Dermis blood vessel endothelial cell (primary cell): ENCODE data around the gene PCDHAC1. TPM values are rescaled to one million over a fixed set of nuclear protein-coding genes. Genes with fewer than 3 reads are reported as not detected.
"Not testable (repeated sequence)": the region's sequence is repeated elsewhere in the genome, so short reads cannot be mapped to it uniquely, and the experiment has no call there.

Experiments
- DNase-seq: peaks from one replicate; pipeline ENCODE4 v3.0.0; 2010
- total RNA-seq: library from RNA; depleted of rRNA; stranded (reverse); fragments of >200 nt; gene quantifications from 2 replicates; pipeline ENCODE4 v1.2.3, GENCODE V29; 2014

PCDHAC1 gene
- under 0.01 and 0.17 TPM in 2 replicates for total RNA-seq

DNA sequence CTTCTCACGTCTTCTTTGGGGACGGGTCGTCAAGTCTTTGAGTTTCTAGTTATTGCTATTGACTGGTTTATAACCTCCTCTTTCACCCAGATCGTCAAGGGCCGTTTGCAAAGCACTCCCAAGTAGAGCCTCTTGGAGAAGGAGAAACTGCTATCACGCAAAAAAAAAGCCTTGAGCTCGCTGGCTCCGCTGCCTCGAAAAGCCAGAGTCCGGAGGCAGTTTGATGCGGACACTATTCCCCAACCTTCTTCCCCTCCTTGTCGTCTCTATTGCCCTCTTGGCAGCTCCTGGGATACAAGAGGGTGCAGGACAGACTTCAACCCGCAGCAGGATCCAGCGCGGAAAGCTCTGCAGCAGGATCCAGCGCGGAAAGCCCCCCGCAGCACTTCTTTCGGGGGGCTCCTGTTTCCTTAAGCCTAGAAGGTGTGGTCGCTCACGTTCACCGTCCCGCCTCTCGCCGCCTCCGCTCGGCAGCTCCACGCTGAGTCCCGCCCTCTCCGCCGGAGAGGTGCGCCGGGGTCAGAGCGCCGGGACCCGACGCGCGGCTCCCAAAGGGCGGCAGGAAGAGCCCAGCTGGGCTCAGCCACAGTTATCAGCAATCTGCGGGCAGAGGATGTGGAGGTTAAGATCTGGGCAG, at the start of gene PCDHAC1:
PCDHAC1 (plus strand) TSS at position 494 of the 637 bp plus-strand sequence. CDS start 594 bp downstream, outside the sequence.
- DNase-seq, result peak; percentile 0

DNA sequence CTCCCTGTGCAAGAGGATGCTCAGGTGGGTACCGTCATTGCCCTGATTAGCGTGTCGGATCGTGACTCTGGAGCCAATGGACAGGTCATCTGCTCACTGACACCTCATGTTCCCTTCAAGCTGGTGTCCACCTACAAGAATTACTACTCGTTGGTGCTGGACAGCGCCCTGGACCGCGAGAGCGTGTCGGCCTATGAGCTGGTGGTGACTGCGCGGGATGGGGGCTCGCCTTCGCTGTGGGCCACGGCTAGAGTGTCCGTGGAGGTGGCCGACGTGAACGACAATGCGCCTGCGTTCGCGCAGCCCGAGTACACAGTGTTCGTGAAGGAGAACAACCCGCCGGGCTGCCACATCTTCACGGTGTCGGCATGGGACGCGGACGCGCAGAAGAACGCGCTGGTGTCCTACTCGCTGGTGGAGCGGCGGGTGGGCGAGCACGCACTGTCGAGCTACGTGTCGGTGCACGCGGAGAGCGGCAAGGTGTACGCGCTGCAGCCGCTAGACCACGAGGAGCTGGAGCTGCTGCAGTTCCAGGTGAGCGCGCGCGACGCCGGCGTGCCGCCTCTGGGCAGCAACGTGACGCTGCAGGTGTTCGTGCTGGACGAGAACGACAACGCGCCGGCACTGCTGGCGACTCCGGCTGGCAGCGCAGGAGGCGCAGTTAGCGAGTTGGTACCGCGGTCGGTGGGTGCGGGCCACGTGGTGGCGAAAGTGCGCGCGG, 49.4 kb upstream of the PCDHAC1 start:
- not testable (repeated sequence) for DNase-seq

GRCh38 chr5:140877262-140877581, 48.9 kb upstream of the PCDHAC1 start:
- DNase-seq, result no peak

GRCh38 chr5:140881889-140882590, 44.1 kb upstream of the PCDHAC1 start, which contains the start of gene PCDHA13:
TSS of gene PCDHA13 (plus strand) at chr5:140882124. CDS start at chr5:140882269, 145 bp downstream.
- DNase-seq, result peak; percentile 5

DNA sequence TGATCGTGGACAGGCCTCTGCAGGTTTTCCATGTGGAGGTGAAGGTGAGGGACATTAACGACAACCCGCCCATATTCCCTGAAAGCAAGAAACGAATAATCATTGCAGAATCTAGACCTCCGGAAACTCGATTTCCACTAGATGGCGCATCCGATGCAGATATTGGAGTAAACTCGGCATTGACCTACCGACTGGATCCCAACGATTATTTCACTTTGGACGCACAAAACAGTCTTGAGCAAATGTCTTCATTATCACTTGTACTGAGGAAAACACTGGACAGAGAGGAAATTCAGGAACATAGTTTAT, 43.6 kb upstream of the PCDHAC1 start:
- no peak for DNase-seq

- DNase-seq, result no peak
Measured at GRCh38 chr5:140883373-140883772, 42.7 kb upstream of the PCDHAC1 start.

DNA sequence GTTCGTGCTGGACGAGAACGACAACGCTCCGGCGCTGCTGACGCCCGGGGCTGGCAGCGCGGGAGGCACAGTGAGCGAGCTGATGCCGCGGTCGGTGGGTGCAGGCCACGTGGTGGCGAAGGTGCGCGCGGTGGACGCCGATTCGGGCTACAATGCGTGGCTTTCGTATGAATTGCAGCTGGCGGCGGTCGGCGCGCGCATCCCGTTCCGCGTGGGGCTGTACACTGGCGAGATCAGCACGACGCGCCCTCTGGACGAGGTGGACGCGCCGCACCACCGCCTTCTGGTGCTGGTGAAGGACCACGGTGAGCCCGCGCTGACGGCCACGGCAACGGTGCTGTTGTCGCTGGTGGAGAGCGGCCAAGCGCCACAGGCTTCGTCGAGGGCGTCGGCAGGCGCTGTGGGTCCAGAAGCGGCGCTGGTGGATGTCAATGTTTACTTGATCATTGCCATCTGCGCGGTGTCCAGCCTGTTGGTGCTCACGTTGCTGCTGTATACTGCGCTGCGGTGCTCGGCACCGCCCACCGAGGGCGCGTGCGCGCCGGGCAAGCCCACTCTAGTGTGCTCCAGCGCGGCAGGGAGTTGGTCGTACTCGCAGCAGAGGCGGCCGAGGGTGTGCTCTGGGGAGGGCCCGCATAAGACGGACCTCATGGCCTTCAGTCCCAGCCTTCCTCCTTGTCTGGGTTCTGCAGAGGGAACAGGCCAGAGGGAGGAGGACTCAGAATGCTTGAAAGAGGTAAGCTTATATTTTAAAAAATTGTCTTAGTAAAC, 42.0 kb upstream of the PCDHAC1 start:
- DNase-seq, result no peak

DNA sequence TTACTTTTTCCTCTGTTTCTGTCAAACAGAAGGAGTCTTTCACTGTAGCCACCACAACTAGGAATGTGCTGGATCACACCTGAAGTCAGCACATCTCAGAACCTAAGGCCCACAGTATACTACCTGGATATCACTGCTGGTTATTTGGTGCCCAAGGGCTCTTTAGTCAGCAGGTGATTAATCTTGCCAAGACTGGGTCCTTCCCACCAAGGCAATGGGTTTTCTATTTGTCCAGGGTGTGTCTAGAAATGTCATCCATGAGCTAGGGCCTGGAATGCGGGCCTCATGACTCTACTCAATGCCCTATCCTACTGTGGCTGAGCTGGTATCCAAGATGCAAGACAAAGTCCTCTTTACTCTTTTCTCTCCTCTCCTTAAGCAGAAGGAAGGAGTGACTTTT, 9.8 kb upstream of the PCDHAC1 start:
- no peak for DNase-seq

DNA sequence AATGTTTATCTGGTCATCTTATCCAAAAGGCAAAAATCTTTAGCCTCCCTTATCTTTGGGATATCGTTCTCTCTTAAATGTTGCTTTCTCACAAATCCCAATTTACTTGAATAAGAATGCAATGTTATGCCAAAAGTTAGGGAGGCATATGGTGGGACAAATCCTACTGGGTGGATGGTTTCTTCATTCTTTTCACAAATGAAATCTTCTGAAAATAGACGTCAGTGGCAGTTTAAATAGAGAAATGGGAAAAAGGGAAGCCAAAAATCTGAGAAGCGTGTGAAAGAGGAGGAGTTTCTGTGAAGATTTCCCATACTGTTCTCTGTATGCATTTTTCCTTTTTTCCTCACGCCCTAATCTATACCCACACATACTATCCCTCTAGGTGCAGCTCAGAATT, 2.5 kb upstream of the PCDHAC1 start:
- DNase-seq, result no peak

DNA sequence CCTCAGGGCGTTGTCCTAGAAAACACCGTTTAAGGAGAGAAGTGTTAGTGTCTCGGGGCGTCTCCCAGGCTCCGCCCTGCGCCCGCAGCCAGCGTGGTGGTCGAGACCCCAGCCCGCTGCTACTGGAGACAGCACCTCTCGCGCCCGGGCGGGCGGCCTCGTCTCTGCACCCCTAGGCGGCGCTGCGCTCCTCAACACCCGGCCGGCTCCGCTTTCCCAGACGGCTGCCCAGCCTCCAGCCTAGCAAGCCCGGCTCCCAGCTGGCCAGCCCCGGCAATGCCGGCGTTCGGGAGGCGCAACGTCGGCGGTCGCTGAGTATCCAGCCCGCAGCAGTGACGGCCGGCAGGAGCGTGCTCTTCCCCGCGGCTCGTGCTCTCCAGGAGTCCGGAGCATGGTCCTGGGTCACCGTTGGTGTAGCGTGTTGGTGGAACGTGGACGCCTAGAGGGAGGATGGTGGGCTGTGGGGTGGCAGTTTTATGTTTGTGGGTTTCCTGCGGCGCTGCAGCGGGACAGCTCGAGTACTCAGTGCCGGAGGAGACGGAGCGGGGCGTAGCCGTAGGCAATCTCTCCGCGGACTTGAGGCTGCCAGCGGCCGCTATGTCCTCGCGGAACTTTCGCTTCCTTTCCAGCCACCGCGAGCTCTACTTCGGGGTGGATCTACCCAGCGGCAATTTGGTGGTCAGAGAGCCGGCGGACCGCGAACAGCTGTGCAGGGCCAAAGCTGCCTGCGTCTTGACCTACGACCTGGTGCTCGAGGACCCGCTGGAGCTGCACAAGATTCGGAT, 536 bp downstream of the PCDHAC1 start:
- peak; percentile 75 for DNase-seq

DNA sequence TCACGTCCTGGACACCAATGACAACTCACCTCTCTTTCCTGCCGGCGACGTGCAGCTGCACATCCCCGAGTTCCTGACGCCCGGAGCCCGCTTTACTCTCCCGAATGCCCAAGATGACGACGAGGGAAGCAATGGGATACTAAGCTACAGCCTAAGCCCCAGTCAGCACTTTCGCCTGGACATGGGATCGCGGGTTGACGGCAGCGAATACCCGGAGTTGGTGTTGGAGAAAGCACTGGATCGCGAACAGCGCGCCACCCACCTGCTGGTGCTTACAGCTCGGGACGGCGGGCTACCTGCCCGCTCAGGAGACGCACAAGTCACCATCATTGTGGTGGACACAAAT, 1.1 kb downstream of the PCDHAC1 start:
- DNase-seq, result no peak

DNA sequence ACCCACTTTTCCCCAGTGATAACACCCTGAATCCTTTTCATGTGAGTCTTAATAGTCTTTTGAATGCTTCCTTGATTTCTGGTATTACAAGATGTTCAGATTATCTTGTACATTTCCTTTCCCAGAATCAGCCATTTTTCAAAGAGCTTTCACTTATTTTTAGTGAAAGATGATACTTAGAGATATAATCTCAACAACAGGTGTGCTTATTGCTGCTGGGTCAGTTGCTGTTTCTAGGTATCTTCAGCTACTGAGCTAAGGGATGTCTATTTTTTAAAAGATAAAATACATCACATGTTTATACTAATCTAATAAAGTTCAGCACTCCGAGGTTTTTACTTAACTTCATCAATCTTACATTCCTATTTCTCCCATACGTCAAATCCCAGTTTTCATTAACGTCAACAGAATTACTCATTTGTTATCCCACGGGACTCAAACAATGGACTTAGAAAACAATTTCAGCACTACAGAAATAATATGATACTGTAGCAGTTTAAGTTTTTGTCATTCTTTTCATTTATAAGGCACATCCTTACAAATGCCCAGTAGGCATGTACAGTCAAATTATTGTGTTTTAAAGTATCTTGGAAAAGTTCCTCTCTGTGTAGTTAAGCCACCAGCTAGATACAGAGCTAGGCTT, 9.0 kb downstream of the PCDHAC1 start:
- no peak for DNase-seq

GRCh38 chr5:140946578-140946977, 20.5 kb downstream of the PCDHAC1 start:
- no peak for DNase-seq

DNA sequence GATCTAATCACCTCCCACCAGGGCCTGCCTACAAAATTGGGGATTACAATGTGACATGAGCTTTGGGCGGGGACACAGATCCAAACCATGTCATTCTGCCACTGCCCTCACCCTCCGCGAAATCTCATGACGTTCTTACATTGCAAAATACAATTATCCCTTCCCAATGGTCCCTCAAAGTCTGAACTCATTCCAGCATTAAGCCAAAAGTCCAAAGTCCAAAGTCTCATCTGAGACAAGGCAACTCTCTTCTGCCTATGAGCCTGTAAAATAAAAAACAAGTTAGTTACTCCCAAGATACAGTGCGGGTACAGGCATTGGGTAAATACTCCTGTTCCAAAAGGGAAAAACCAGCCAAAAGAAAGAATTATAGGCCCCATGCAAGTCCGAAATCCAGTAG, 25.5 kb downstream of the PCDHAC1 start:
- DNase-seq, result no peak

DNA sequence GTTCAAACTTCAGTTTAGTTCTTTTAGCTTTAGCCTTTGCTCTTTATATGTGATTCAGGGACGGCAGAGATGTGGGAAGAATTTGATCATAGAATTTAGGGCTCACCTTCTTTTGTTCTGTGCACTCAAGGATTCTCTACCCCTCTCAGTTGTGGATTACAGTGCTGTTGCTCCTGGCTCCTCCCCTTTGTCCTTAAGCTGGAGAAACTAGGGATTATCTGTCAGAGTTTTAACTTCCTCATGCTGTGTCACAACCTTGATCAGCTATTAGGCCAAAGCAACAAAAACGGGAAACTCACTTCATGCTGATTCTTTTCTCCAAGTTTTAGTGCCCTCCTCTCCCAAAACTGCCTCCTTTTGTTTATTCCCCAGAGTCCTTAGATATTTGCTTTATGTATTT, 27.1 kb downstream of the PCDHAC1 start:
- no peak for DNase-seq

GRCh38 chr5:140962190-140962589, 36.1 kb downstream of the PCDHAC1 start:
- no peak for DNase-seq

DNA sequence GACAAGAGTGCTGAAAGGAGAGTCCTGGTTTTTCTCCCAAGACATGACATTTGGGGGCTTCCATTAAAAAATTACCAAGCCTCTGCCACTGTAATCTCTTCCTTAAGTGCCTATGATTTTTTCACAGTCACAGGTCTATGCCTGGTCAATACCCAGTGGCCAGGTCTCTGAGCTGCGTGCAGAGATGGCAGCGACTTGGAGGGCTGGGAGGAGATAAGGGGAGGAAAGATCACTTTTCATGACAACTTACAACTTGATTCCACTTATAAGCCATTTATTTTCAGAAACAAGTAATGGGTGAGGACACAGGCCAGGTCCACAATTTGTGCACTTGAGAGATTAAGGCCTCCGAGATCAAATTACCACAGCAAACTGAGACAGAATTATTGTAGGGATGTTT, 38.3 kb downstream of the PCDHAC1 start:
- DNase-seq, result no peak

GRCh38 chr5:140965905-140966292, 39.8 kb downstream of the PCDHAC1 start:
- DNase-seq, result no peak

GRCh38 chr5:140966293-140967225, 40.5 kb downstream of the PCDHAC1 start, which contains the start of gene PCDHAC2:
TSS of gene PCDHAC2 (plus strand) at chr5:140966476. CDS start at chr5:140966767, 291 bp downstream.
- peak; percentile 33 for DNase-seq

- DNase-seq, result no peak
Measured at GRCh38 chr5:140967226-140967893, 41.3 kb downstream of the PCDHAC1 start.
